ENCODE data around the gene KCNQ1OT1. TPM values are rescaled to one million over a fixed set of nuclear protein-coding genes. Genes with fewer than 3 reads are reported as not detected.

The KCNQ1OT1 gene
- total RNA-seq, 1 donor from 2014 or later, result 0.51 TPM

- DNase-seq (ENCODE audit: low read depth in 2 of 2), result no peak
Measured at GRCh38 chr11:2584812-2585565, 114.8 kb downstream of the KCNQ1OT1 start.

- no peak for DNase-seq (ENCODE audit: low read depth in 2 of 2)
Measured at GRCh38 chr11:2584434-2584811, 115.4 kb downstream of the KCNQ1OT1 start.

GRCh38 chr11:2583605-2583958 is 116.2 kb downstream of the KCNQ1OT1 start:
- DNase-seq (ENCODE audit: low read depth in 2 of 2), result no peak

GRCh38 chr11:2582946-2583604 is 116.7 kb downstream of the KCNQ1OT1 start:
- no peak for DNase-seq (ENCODE audit: low read depth in 2 of 2)

GRCh38 chr11:2582351-2582945 is 117.3 kb downstream of the KCNQ1OT1 start:
- no peak for DNase-seq (ENCODE audit: low read depth in 2 of 2)

GRCh38 chr11:2581931-2582350 is 117.9 kb downstream of the KCNQ1OT1 start:
- no peak for DNase-seq (ENCODE audit: low read depth in 2 of 2)

GRCh38 chr11:2581151-2581930 is 118.5 kb downstream of the KCNQ1OT1 start:
- no peak for DNase-seq (ENCODE audit: low read depth in 2 of 2)

GRCh38 chr11:2580571-2581001 is 119.2 kb downstream of the KCNQ1OT1 start:
- DNase-seq (ENCODE audit: low read depth in 2 of 2), result no peak

GRCh38 chr11:2580061-2580421 is 119.8 kb downstream of the KCNQ1OT1 start:
- DNase-seq (ENCODE audit: low read depth in 2 of 2), result no peak

- peak in 1 of 2 donors; percentile 4 for DNase-seq (ENCODE audit: low read depth in 2 of 2)
Measured at GRCh38 chr11:2579315-2580060, 120.3 kb downstream of the KCNQ1OT1 start.

GRCh38 chr11:2578929-2579270 is 120.9 kb downstream of the KCNQ1OT1 start:
- DNase-seq (ENCODE audit: low read depth in 2 of 2), result no peak

GRCh38 chr11:2577991-2578928 is 121.5 kb downstream of the KCNQ1OT1 start:
- no peak for DNase-seq (ENCODE audit: low read depth in 2 of 2)

GRCh38 chr11:2577031-2577990 is 122.5 kb downstream of the KCNQ1OT1 start:
- DNase-seq (ENCODE audit: low read depth in 2 of 2), result no peak

- DNase-seq (ENCODE audit: low read depth in 2 of 2), result no peak
Measured at GRCh38 chr11:2576549-2576948, 123.2 kb downstream of the KCNQ1OT1 start.

- no peak for DNase-seq (ENCODE audit: low read depth in 2 of 2)
Measured at GRCh38 chr11:2576111-2576510, 123.7 kb downstream of the KCNQ1OT1 start.

GRCh38 chr11:2575591-2576051 is 124.2 kb downstream of the KCNQ1OT1 start:
- DNase-seq (ENCODE audit: low read depth in 2 of 2), result no peak

- DNase-seq (ENCODE audit: low read depth in 2 of 2), result no peak
Measured at GRCh38 chr11:2574553-2575535, 125.0 kb downstream of the KCNQ1OT1 start.

- no peak for DNase-seq (ENCODE audit: low read depth in 2 of 2)
Measured at GRCh38 chr11:2574043-2574552, 125.7 kb downstream of the KCNQ1OT1 start.

Measured in dermis microvascular lymphatic vessel endothelial cell (primary cell).